ENCODE results near the gene SMC6. TPM values are rescaled to one million over a fixed set of nuclear protein-coding genes. Genes with fewer than 3 reads are reported as not detected.

Gene SMC6
- total RNA-seq, 1 experiment from 2014 or later = 40.3 TPM

- no peaks in the 10 kb centered on the region; the same call in 1 of the 2 replicates for H3K4me1 ChIP-seq (ENCODE audit: insufficient read depth, low read length)
- no peak overlapping the region for H4K5ac ChIP-seq (ENCODE audit: insufficient read length, low read depth, low read length)
- Mint-ChIP-seq H3K9me3 (no peaks in the 10 kb centered on the region), H3K27me3 (ENCODE audit: low read depth) (no peaks in the 10 kb centered on the region), H3K27ac (peak overlapping the region; percentile 69 to 99 (median 98)), H3K36me3 (ENCODE audit: insufficient read depth in 1 of 3, low read depth in 3 of 3) (peaks cover 0 to 1% (median 0%) of the 10 kb centered on the region in 3 experiments; a peak in 3 of 7 replicates), H3K4me1 (peaks cover 26 to 33% of the 10 kb centered on the region in 2 experiments), H3K4me3 (peak overlapping the region; percentile 88 to 96)
- no peak overlapping the region for H3K14ac ChIP-seq (ENCODE audit: insufficient read depth, low read length)
- H3K23ac ChIP-seq (ENCODE audit: insufficient read length, low read depth, low read length) = no peak overlapping the region
- TF ChIP-seq CTCF (conservative IDR thresholded peaks at IDR 0.05) = no peak
- peak overlapping the region; percentile 97 for H3K4me2 ChIP-seq (ENCODE audit: insufficient read depth, insufficient read length, low read length)
- no peak overlapping the region for H3T11ph ChIP-seq (ENCODE audit: low read length)
- H3K56ac ChIP-seq (ENCODE audit: insufficient read length, low read depth, low read length) = no peak overlapping the region
- peak overlapping the region; percentile 81 for H3K9ac ChIP-seq (ENCODE audit: extremely low read depth, insufficient read length, low read length)
- no peaks in the 10 kb centered on the region for H4K20me1 ChIP-seq (ENCODE audit: control insufficient read depth, insufficient read depth, insufficient read length)
- WGBS (ENCODE audit: extremely low coverage, insufficient read length, low lambda C conversion rate) = no CpG with 5 or more reads among the region's 8 CpGs
- no peaks in the 10 kb centered on the region for H3K79me1 ChIP-seq (ENCODE audit: insufficient read depth, low read depth, low read length, poor library complexity, severe bottlenecking)
- no peak overlapping the region for H2BK5ac ChIP-seq (ENCODE audit: insufficient read length, low read length)
- peaks cover 5% of the 10 kb centered on the region for H3K23me2 ChIP-seq (ENCODE audit: insufficient read length, low read depth, low read length, poor library complexity, severe bottlenecking)
- H3K9me3 ChIP-seq (ENCODE audit: control insufficient read depth, low read depth, low read length) = no peaks in the 10 kb centered on the region
- no peak for DNase-seq
- H2AFZ ChIP-seq (ENCODE audit: low read length) = no peak overlapping the region
- no peak overlapping the region for H3K4ac ChIP-seq (ENCODE audit: low read depth, low read length)
- H2BK120ac ChIP-seq (ENCODE audit: low read depth, low read length, poor library complexity, severe bottlenecking) = no peak overlapping the region
- peak overlapping the region; percentile 56 for H3K18ac ChIP-seq (ENCODE audit: insufficient read length, low read depth, low read length)
- no peak overlapping the region for H4K8ac ChIP-seq (replicated peaks; ENCODE audit: insufficient read length, low read depth, low read length)
- no peak overlapping the region for H2BK15ac ChIP-seq (ENCODE audit: low read depth, low read length)
- no peak overlapping the region for H4K91ac ChIP-seq (ENCODE audit: insufficient read length, low read depth, low read length)
- H2BK20ac ChIP-seq (ENCODE audit: low read depth, low read length, poor library complexity, severe bottlenecking) = no peak overlapping the region
- H2BK12ac ChIP-seq (ENCODE audit: insufficient read length, low read depth, low read length) = no peak overlapping the region
- peaks cover 19% of the 10 kb centered on the region; the same call in 1 of the 2 replicates for H3K79me2 ChIP-seq (ENCODE audit: insufficient read depth, low read length)
- H3K27me3 ChIP-seq (ENCODE audit: insufficient read depth, low read length) = no peaks in the 10 kb centered on the region
- no peak overlapping the region for H3K27ac ChIP-seq (ENCODE audit: insufficient read length, low read depth, low read length)
- H2AK5ac ChIP-seq (ENCODE audit: insufficient read length, low read length) = no peak overlapping the region
Measured at GRCh38 chr2:17754773-17755425, 1.3 kb upstream of the SMC6 start.
